Kidney (tissue), 14 donors: ENCODE data around the gene SERPINE2. TPM values are rescaled to one million over a fixed set of nuclear protein-coding genes. Genes with fewer than 3 reads are reported as not detected.

Experiments
- DNase-seq, 5 donors: peaks; one replicate each; pipeline ENCODE4 v3.0.0-alpha.2; 2013 to 2020
- FAIRE-seq: peaks from 2 replicates; lab custom pipeline; 2012; peaks lifted over from hg19 to GRCh38; lab: Jason Lieb, UNC
- H3K27ac ChIP-seq, 2 donors: one replicate each; pipeline ENCODE4 v1.7.0; 2013; ENCODE audit warnings: low read depth in 2 of 2, low read length in 2 of 2, inconsistent platforms in 1 of 2
- H3K27me3 ChIP-seq: one replicate; pipeline ENCODE4 v1.7.1; 2013; ENCODE audit warnings: low read length, inconsistent platforms; ENCODE audit not compliant: control insufficient read depth, insufficient read depth
- H3K36me3 ChIP-seq, 3 donors: one replicate each; pipeline versions ENCODE4 v1.7.0 to v1.7.1; 2013; ENCODE audit warnings: low read length in 3 of 3, control low read depth in 1 of 3, inconsistent platforms in 1 of 3; ENCODE audit not compliant: insufficient read depth in 3 of 3, control insufficient read depth in 2 of 3
- H3K4me1 ChIP-seq, 3 donors: one replicate each; pipeline versions ENCODE4 v1.7.0 to v1.7.1; 2013; ENCODE audit warnings: low read length in 3 of 3, inconsistent platforms in 1 of 3, low read depth in 1 of 3; ENCODE audit not compliant: control insufficient read depth in 2 of 3, insufficient read depth in 2 of 3
- H3K4me3 ChIP-seq, 3 donors: one replicate each; pipeline versions ENCODE4 v1.7.0 to v1.8.1; 2013; ENCODE audit warnings: low read length in 3 of 3, control low read depth in 1 of 3, inconsistent platforms in 1 of 3
- H3K9ac ChIP-seq, 3 donors: one replicate each; pipeline versions ENCODE4 v1.7.0 to v1.7.1; 2013; ENCODE audit warnings: low read length in 3 of 3, control low read depth in 1 of 3, inconsistent platforms in 1 of 3
- H3K9me3 ChIP-seq, 3 donors: one replicate each; pipeline versions ENCODE4 v1.7.0 to v1.7.1; 2013; ENCODE audit warnings: low read length in 3 of 3, control low read depth in 1 of 3, inconsistent platforms in 1 of 3; ENCODE audit not compliant: control insufficient read depth in 2 of 3, insufficient read depth in 1 of 3
- intact Hi-C: fragments of 100-400 bp; cut with DNase I; formaldehyde crosslinking; loops from one replicate; pipeline ENCODE4 v1.11.1; 2022
- polyA plus RNA-seq: library from polyadenylated mRNA; stranded (reverse); fragments of 350-450 nt; fragmentation: Illumina TruSeq; extraction: RNeasy Lipid Tissue Mini Kit (QIAGEN cat#74804); gene quantifications from one replicate; pipeline ENCODE4 v1.2.3, GENCODE V29; 2014; ENCODE audit warnings: low read depth, low replicate concordance; ENCODE audit not compliant: insufficient read depth
- total RNA-seq: library from RNA; stranded (reverse); fragmentation: NEBNext Ultra II Directional; extraction: Animal tissue kit (Norgen Biotek cat#: 25700); gene quantifications from one replicate; pipeline ENCODE4 v1.2.1, GENCODE V29; 2021
- TF ChIP-seq, protein P1 (sequence below): IDR thresholded peaks from 3 replicates; pipeline ENCODE4 v1.5.1; 2012; ENCODE audit warnings: mild to moderate bottlenecking, moderate library complexity, borderline replicate concordance; ENCODE audit not compliant: insufficient read depth; ENCODE audit errors: extremely low read depth
- donor health status: control.
- donor health status: control.
- donor health status: control.
- donor health status: control.
- donor health status: control.
- donor health status: DM: yes; HTN: yes; CAD: no.
- donor health status: Normal renal cell carcinoma (clear cell type).

Gene SERPINE2
- total and polyA plus RNA-seq, 2 donors from 2014 or later: 27.3 to 29.2 TPM

DNA sequence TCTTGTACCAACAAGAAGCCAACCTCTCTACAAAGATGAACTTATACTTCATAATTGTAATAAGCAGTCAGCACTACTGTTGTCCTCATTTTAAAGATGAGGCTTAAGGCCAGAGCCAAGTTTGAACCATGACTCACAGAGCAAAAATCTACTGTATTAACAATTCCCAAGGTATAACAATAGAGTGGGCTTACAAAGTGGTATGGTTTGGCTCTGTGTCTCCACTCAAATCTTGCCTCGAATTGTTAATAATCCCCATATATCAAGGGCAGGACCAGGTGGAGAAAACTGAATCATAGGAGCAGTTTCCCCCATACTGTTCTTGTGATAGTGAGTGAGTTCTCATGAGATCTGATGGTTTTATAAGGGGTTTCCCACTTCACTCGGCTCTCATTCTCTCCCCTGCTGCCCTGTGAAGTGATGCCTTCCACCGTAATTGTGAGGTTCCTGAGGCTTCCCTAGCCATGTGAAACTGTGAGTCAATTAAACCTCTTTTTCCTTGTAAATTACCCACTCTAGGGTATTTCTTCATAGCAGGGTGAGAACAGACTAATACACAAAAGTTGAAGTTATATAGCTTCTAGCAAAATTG, 62.4 kb downstream of the SERPINE2 start:
- intact Hi-C loops: no loop called here
- Histone ChIP-seq H3K27ac (no peak overlapping the region), H3K4me1 (no peaks in the 10 kb centered on the region), H3K9me3 (no peaks in the 10 kb centered on the region), H3K27me3 (no peaks in the 10 kb centered on the region), H3K9ac (no peak overlapping the region), H3K4me3 (no peak overlapping the region), H3K36me3 (no peaks in the 10 kb centered on the region)
- DNase-seq (no peak), FAIRE-seq (no peak)
- TF ChIP-seq, protein P1, sequence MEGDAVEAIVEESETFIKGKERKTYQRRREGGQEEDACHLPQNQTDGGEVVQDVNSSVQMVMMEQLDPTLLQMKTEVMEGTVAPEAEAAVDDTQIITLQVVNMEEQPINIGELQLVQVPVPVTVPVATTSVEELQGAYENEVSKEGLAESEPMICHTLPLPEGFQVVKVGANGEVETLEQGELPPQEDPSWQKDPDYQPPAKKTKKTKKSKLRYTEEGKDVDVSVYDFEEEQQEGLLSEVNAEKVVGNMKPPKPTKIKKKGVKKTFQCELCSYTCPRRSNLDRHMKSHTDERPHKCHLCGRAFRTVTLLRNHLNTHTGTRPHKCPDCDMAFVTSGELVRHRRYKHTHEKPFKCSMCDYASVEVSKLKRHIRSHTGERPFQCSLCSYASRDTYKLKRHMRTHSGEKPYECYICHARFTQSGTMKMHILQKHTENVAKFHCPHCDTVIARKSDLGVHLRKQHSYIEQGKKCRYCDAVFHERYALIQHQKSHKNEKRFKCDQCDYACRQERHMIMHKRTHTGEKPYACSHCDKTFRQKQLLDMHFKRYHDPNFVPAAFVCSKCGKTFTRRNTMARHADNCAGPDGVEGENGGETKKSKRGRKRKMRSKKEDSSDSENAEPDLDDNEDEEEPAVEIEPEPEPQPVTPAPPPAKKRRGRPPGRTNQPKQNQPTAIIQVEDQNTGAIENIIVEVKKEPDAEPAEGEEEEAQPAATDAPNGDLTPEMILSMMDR: no peak

DNA sequence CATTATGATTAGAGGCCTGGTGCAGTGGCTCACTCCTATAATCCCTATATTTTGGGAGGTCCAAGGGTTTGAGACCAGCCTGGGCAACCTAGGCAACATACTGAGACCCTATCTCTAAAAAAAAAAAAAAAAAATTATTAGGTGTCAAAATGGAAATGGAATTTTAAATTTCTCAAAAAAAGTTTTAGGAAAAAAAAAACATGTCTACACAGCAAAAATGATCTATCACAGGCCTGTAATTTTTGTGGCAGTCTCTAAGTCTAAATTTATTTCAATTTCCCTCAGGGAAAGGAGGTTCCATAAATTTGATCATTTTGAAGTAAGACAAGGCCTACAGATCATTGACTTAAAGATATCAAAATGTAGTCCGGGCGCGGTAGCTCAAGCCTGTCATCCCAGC, 65.5 kb downstream of the SERPINE2 start:
- intact Hi-C loops: no loop called here
- Histone ChIP-seq H3K4me3 (no peak overlapping the region), H3K9ac (no peak overlapping the region), H3K9me3 (no peaks in the 10 kb centered on the region), H3K4me1 (peaks cover 0 to 2% (median 0%) of the 10 kb centered on the region in 3 donors), H3K27me3 (no peaks in the 10 kb centered on the region), H3K36me3 (no peaks in the 10 kb centered on the region), H3K27ac (no peak overlapping the region)
- FAIRE-seq (no peak), DNase-seq (no peak)
- TF ChIP-seq, protein P1: no peak

DNA sequence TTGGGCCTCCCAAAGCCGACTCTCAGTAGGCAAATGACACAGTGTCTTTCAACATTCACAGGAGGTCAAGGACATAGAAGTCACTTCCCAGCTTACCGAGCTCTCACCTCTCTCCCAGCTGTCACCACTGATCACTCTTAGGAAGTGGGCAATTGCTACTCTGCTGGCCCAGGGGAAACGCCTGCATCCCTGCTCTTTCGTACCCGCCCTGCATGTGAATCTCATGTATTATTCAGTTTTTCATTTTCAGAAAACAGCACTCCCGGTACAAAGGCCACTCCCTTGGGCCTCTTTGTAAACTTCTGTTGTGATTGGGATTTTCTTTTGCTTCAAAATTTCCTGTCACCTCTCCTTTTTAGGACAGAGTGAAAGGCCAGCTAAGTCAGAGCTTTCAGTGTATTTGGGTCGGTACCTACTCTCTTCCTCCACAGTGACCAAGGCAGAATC, 66.4 kb downstream of the SERPINE2 start:
- H3K36me3 ChIP-seq: no peaks in the 10 kb centered on the region
- FAIRE-seq (no peak), DNase-seq (no peak)
- TF ChIP-seq, protein P1: no peak
- H3K9ac ChIP-seq: no peak overlapping the region
- intact Hi-C loops: no loop called here
- no peaks in the 10 kb centered on the region for H3K9me3 ChIP-seq
- no peaks in the 10 kb centered on the region for H3K27me3 ChIP-seq
- H3K4me3 ChIP-seq: no peak overlapping the region
- peaks cover 0 to 2% (median 0%) of the 10 kb centered on the region in 3 donors for H3K4me1 ChIP-seq
- no peak overlapping the region for H3K27ac ChIP-seq
